D721Med (cell line): ENCODE data around the gene SLC32A1.

ENCODE experiments used
- DNase-seq: peaks from one replicate; pipeline ENCODE4 v3.0.0; 2011; ENCODE audit warnings: low spot score; ENCODE audit not compliant: insufficient read length
- FAIRE-seq: peaks from 2 replicates; lab custom pipeline; 2011; peaks lifted over from hg19 to GRCh38; lab: Jason Lieb, UNC
- TF ChIP-seq, protein P1 (sequence below): IDR thresholded peaks from 2 replicates; pipeline ENCODE4 v1.5.1; 2012; ENCODE audit warnings: mild to moderate bottlenecking, control low read depth; ENCODE audit not compliant: insufficient read depth; ENCODE audit errors: missing control alignments

The SLC32A1 gene

GRCh38 chr20:38729767-38730166 is 5.5 kb downstream of the SLC32A1 start:
- FAIRE-seq (no peak), DNase-seq (no peak)
- TF ChIP-seq, protein P1, sequence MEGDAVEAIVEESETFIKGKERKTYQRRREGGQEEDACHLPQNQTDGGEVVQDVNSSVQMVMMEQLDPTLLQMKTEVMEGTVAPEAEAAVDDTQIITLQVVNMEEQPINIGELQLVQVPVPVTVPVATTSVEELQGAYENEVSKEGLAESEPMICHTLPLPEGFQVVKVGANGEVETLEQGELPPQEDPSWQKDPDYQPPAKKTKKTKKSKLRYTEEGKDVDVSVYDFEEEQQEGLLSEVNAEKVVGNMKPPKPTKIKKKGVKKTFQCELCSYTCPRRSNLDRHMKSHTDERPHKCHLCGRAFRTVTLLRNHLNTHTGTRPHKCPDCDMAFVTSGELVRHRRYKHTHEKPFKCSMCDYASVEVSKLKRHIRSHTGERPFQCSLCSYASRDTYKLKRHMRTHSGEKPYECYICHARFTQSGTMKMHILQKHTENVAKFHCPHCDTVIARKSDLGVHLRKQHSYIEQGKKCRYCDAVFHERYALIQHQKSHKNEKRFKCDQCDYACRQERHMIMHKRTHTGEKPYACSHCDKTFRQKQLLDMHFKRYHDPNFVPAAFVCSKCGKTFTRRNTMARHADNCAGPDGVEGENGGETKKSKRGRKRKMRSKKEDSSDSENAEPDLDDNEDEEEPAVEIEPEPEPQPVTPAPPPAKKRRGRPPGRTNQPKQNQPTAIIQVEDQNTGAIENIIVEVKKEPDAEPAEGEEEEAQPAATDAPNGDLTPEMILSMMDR = no peak

GRCh38 chr20:38730167-38730988 is 6.1 kb downstream of the SLC32A1 start:
- TF ChIP-seq, protein P1 = no peak
- DNase-seq (peak; percentile 25), FAIRE-seq (no peak)

- FAIRE-seq (no peak), DNase-seq (peak; percentile 87)
- TF ChIP-seq, protein P1 = peak; percentile 75
Measured at GRCh38 chr20:38730989-38731737, 6.9 kb downstream of the SLC32A1 start.

- DNase-seq (no peak), FAIRE-seq (no peak)
- TF ChIP-seq, protein P1 = no peak
Measured at GRCh38 chr20:38731738-38732113, 7.4 kb downstream of the SLC32A1 start.

DNA sequence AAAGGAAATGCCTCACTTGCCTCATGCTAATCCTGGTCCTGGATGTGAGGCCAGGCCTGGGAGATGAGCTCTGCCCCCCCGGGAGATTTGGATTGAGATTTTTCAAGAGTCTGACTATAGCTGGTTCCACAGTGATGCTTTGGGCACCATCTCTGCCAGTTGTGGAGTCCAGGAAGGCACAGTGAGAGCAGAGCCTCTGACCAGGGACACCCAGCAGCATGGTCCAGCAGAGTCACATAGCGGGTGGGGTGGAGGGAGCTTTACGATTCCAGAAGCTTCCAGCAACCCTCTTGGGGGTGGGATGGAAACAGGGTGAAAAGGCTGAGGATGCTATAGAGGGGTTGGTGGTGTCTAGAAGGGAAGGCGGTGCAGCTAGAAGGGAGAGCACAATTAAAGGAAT is 8.7 kb downstream of the SLC32A1 start:
- FAIRE-seq (no peak), DNase-seq (no peak)
- TF ChIP-seq, protein P1 = no peak

DNA sequence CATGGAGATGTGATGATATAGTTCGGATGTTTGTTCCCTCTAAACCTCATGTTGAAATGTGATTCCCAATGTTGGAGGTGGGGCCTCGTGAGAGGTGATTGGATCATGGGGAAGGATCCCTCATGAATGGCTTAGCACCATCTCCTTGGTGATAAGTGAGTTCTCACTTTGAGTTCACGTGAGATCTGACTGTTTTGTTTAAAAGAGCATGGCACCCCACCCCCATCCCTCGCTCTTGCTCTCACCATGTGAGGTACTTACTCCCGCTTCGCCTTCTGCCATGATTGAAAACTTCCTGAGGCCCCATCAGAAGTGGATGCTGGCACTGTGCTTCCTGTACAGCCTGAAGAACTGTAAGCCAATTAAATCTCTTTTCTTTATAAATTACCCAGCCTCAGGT is 10.9 kb downstream of the SLC32A1 start:
- FAIRE-seq (no peak), DNase-seq (no peak)
- TF ChIP-seq, protein P1 = no peak
